Measurements from ENCODE around the gene SAMD13.

- TF ChIP-seq CTCF (IDR thresholded peaks at IDR 0.05) (no peak), POLR2A (IDR thresholded peaks at IDR 0.05) (no peak)
Measured at GRCh38 chr1:84269306-84269705, 32.2 kb upstream of the SAMD13 start.

Measured in esophagus squamous epithelium (tissue), 4 donors.